T47D (cell line): Measurements from ENCODE around the gene FTSJ1.
"Not testable (repeated sequence)": the region's sequence is repeated elsewhere in the genome, so short reads cannot be mapped to it uniquely, and the experiment has no call there.

ENCODE experiments used
- DNase-seq, 2 experiments: peaks; one replicate each; pipeline versions ENCODE4 v3.0.0 to v3.0.0-alpha.2; 2011 to 2012; ENCODE audit warnings: low read depth in 1 of 2, low spot score in 1 of 2
- JUND ChIP-seq: IDR thresholded peaks from 2 replicates; pipeline ENCODE4 v1.6.1; 2012; ENCODE audit warnings: low read depth
- in situ Hi-C: cut with HindIII; loops from 2 replicates; pipeline ENCODE4 v1.10.0; 2016; ENCODE audit warnings: low sequenced_read_pairs, low pct_unique_long_range_greater_than_20kb

Gene FTSJ1

GRCh38 chrX:48512371-48512935, 36.5 kb downstream of the FTSJ1 start:
- DNase-seq: no peak

GRCh38 chrX:48513670-48514069, 37.7 kb downstream of the FTSJ1 start:
- DNase-seq: no peak
- in situ Hi-C loops: no loop called here
- TF ChIP-seq JUND: no peak

More at GRCh38 chrX:48512371-48512935, 36.5 kb downstream of the FTSJ1 start:
- in situ Hi-C loops: no loop called here
- no peak for TF ChIP-seq JUND

- no peak for DNase-seq
- no peak for TF ChIP-seq JUND
- in situ Hi-C loops: no loop called here
Measured at GRCh38 chrX:48514126-48514806, 38.3 kb downstream of the FTSJ1 start.

- no peak for DNase-seq
- no peak for TF ChIP-seq JUND
- in situ Hi-C loops: no loop called here
Measured at GRCh38 chrX:48514868-48515460, 39.0 kb downstream of the FTSJ1 start.

GRCh38 chrX:48515842-48516241, 39.8 kb downstream of the FTSJ1 start:
- in situ Hi-C loops: no loop called here
- DNase-seq: no peak
- no peak for TF ChIP-seq JUND

GRCh38 chrX:48516285-48516684, 40.3 kb downstream of the FTSJ1 start:
- TF ChIP-seq JUND: no peak
- in situ Hi-C loops: no loop called here
- no peak for DNase-seq

- no peak for TF ChIP-seq JUND
- in situ Hi-C loops: no loop called here
- no peak for DNase-seq
Measured at GRCh38 chrX:48516987-48517386, 41.0 kb downstream of the FTSJ1 start.

GRCh38 chrX:48519481-48519880, 43.5 kb downstream of the FTSJ1 start:
- DNase-seq, in situ Hi-C loops: not testable (repeated sequence)

GRCh38 chrX:48520455-48520854, 44.5 kb downstream of the FTSJ1 start:
- TF ChIP-seq JUND: no peak
- no peak for DNase-seq
- in situ Hi-C loops: no loop called here

- TF ChIP-seq JUND: no peak
- in situ Hi-C loops: no loop called here
- DNase-seq: peak in 1 of 2 experiments; percentile 37
Measured at GRCh38 chrX:48520976-48521352, 45.0 kb downstream of the FTSJ1 start.

GRCh38 chrX:48521353-48522243, 45.6 kb downstream of the FTSJ1 start, which contains the start of gene EBP:
EBP (plus strand) TSS chrX:48521808; CDS start chrX:48523772, 1,964 bp downstream.
- no peak for TF ChIP-seq JUND
- in situ Hi-C loops: no loop called here
- peak; percentile 91 to 98 for DNase-seq

GRCh38 chrX:48522291-48522690, 46.3 kb downstream of the FTSJ1 start:
- in situ Hi-C loops: no loop called here
- no peak for DNase-seq
- TF ChIP-seq JUND: no peak
